Neural crest cell (in vitro differentiated cells): ENCODE results near the gene IFNG. TPM values are rescaled to one million over a fixed set of nuclear protein-coding genes. Genes with fewer than 3 reads are reported as not detected.

Experiments used
- DNase-seq: peaks from one replicate; pipeline ENCODE4 v3.0.0; 2021; ENCODE audit warnings: low read depth, mixed read lengths, low spot score
- H3K27ac Mint-ChIP-seq: one replicate; pipeline ENCODE4 v1.8.0; 2021; ENCODE audit warnings: mild to moderate bottlenecking, mixed read lengths; ENCODE audit not compliant: unreplicated experiment
- H3K27me3 Mint-ChIP-seq: 2 replicates; pipeline ENCODE4 v1.8.0; 2021; ENCODE audit warnings: low read depth, mild to moderate bottlenecking, mixed read lengths
- H3K36me3 Mint-ChIP-seq: 2 replicates; pipeline ENCODE4 v1.8.0; 2021; ENCODE audit warnings: low read depth, mild to moderate bottlenecking, mixed read lengths
- H3K4me1 Mint-ChIP-seq: 2 replicates; pipeline ENCODE4 v1.8.0; 2021; ENCODE audit warnings: mixed read lengths
- H3K4me3 Mint-ChIP-seq: one replicate; pipeline ENCODE4 v1.8.0; 2021; ENCODE audit warnings: mild to moderate bottlenecking, mixed read lengths
- H3K9me3 Mint-ChIP-seq: 2 replicates; pipeline ENCODE4 v1.8.0; 2021; ENCODE audit warnings: mixed read lengths
- CTCF ChIP-seq: fragments of 200-600 bp; sonication (generic); conservative IDR thresholded peaks from 2 replicates; pipeline ENCODE4 v1.5.0; 2021; ENCODE audit warnings: antibody characterized with exemption, mild to moderate bottlenecking
- total RNA-seq: library from RNA; stranded (reverse); gene quantifications from 2 replicates; pipeline ENCODE4 v1.2.1, GENCODE V29; 2021

IFNG gene
- total RNA-seq, 1 donor from 2014 or later = not detected

- H3K4me1 Mint-ChIP-seq = peaks cover 13% of the 10 kb centered on the region
- peaks cover 3% of the 10 kb centered on the region for H3K27me3 Mint-ChIP-seq
- H3K27ac Mint-ChIP-seq = no peak overlapping the region
- H3K4me3 Mint-ChIP-seq = no peak overlapping the region
- H3K9me3 Mint-ChIP-seq = no peaks in the 10 kb centered on the region
- no peak for DNase-seq
- no peak for TF ChIP-seq CTCF
- no peaks in the 10 kb centered on the region for H3K36me3 Mint-ChIP-seq
Measured at GRCh38 chr12:68148261-68148951, 11.1 kb downstream of the IFNG start.

GRCh38 chr12:68140556-68140955, 19.0 kb downstream of the IFNG start:
- Mint-ChIP-seq H3K27me3 (no peaks in the 10 kb centered on the region), H3K4me3 (no peak overlapping the region), H3K36me3 (no peaks in the 10 kb centered on the region), H3K27ac (no peak overlapping the region), H3K9me3 (peaks cover 2% of the 10 kb centered on the region), H3K4me1 (no peaks in the 10 kb centered on the region)
- DNase-seq = no peak
- no peak for TF ChIP-seq CTCF

DNA sequence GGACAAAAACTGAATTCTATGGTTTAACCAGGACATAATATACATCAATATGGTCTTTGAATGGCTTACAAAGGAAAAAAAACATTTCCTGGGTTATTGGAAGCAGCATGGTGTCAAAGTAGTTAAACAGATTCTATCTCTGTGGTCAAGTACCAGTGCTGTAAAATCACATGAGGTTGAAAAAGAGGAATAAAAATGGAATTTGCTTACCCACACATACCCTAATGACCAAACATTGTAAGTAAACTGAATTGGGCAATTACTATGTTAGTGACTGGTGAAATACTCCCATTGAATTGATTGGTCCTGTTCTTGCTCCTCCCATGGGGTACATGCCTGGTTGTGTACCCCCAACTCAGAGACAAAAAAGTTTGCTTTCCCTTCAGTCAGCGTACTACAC, 19.6 kb downstream of the IFNG start:
- Mint-ChIP-seq H3K36me3 (no peaks in the 10 kb centered on the region), H3K27me3 (no peaks in the 10 kb centered on the region), H3K9me3 (peaks cover 2% of the 10 kb centered on the region), H3K4me3 (no peak overlapping the region), H3K4me1 (no peaks in the 10 kb centered on the region), H3K27ac (no peak overlapping the region)
- no peak for DNase-seq
- TF ChIP-seq CTCF = no peak

- no peak for DNase-seq
- Mint-ChIP-seq H3K27me3 (no peaks in the 10 kb centered on the region), H3K27ac (no peak overlapping the region), H3K36me3 (no peaks in the 10 kb centered on the region), H3K4me1 (no peaks in the 10 kb centered on the region), H3K9me3 (peaks cover 2% of the 10 kb centered on the region), H3K4me3 (no peak overlapping the region)
- no peak for TF ChIP-seq CTCF
Measured at GRCh38 chr12:68139001-68139400, 20.5 kb downstream of the IFNG start.

GRCh38 chr12:68138480-68138879, 21.1 kb downstream of the IFNG start:
- no peak for TF ChIP-seq CTCF
- H3K27ac Mint-ChIP-seq = no peak overlapping the region
- DNase-seq = no peak
- H3K4me3 Mint-ChIP-seq = no peak overlapping the region
- no peaks in the 10 kb centered on the region for H3K27me3 Mint-ChIP-seq
- H3K36me3 Mint-ChIP-seq = no peaks in the 10 kb centered on the region
- no peaks in the 10 kb centered on the region for H3K4me1 Mint-ChIP-seq
- peaks cover 2% of the 10 kb centered on the region for H3K9me3 Mint-ChIP-seq
